ENCODE results near the gene CENPX.

Gene CENPX

GRCh38 chr17:81976332-81977210 is 46.1 kb downstream of the CENPX start:
- DNase-seq = no peak

- DNase-seq = no peak
Observed at GRCh38 chr17:81973432-81973831, 49.2 kb downstream of the CENPX start.

GRCh38 chr17:81968850-81969812 is 53.5 kb downstream of the CENPX start:
- DNase-seq = no peak

All from kidney glomerular epithelial cell (primary cell).